CD8-positive, alpha-beta memory T cell (primary cell): Measurements from ENCODE around the gene AP3S1. TPM values are rescaled to one million over a fixed set of nuclear protein-coding genes. Genes with fewer than 3 reads are reported as not detected.

Experiments used
- CTCF ChIA-PET: fragments of 350-600 bp; sonication (Branson Sonifier 250); formaldehyde crosslinking; loops from one replicate; lab custom pipeline; 2021; ENCODE audit warnings: antibody characterized with exemption; lab: Charles Lee
- POLR2A ChIA-PET: fragments of 350-600 bp; sonication (Branson Sonifier 250); formaldehyde crosslinking; loops from one replicate; lab custom pipeline; 2021; ENCODE audit warnings: antibody characterized with exemption; lab: Charles Lee
- DNase-seq, 5 donors: peaks; one replicate each; pipeline versions ENCODE4 v3.0.0 to v3.0.0-alpha.2; 2020 to 2022; ENCODE audit warnings: mixed read lengths in 1 of 5
- H3K27ac ChIP-seq: one replicate; pipeline ENCODE4 v1.7.0; 2013; ENCODE audit warnings: low read depth, mild to moderate bottlenecking, low read length, moderate library complexity
- H3K27me3 ChIP-seq: 2 replicates; pipeline ENCODE4 v1.7.0; 2013; ENCODE audit warnings: low read length, mild to moderate bottlenecking; ENCODE audit not compliant: insufficient read depth, poor library complexity, severe bottlenecking
- H3K36me3 ChIP-seq: 2 replicates; pipeline ENCODE4 v1.7.0; 2013; ENCODE audit warnings: mild to moderate bottlenecking, low read length, moderate library complexity; ENCODE audit not compliant: insufficient read depth
- H3K4me1 ChIP-seq: 2 replicates; pipeline ENCODE4 v1.7.0; 2013; ENCODE audit warnings: mild to moderate bottlenecking, low read length, moderate library complexity; ENCODE audit not compliant: insufficient read depth
- H3K4me3 ChIP-seq: 2 replicates; pipeline ENCODE4 v1.7.0; 2013; ENCODE audit warnings: mild to moderate bottlenecking, low read length
- H3K9me3 ChIP-seq: 2 replicates; pipeline ENCODE4 v1.7.0; 2013; ENCODE audit warnings: mild to moderate bottlenecking, low read length
- H3K27ac Mint-ChIP-seq, 8 donors: one replicate each; pipeline ENCODE4 v1.8.0; 2020 to 2021; ENCODE audit warnings: mixed read lengths in 8 of 8, mild to moderate bottlenecking in 6 of 8, inconsistent platforms in 3 of 8, moderate library complexity in 3 of 8
- H3K27me3 Mint-ChIP-seq, 2 donors: one replicate each; pipeline ENCODE4 v1.8.0; 2020 to 2021; ENCODE audit warnings: mixed read lengths in 2 of 2, mild to moderate bottlenecking in 1 of 2, moderate library complexity in 1 of 2
- H3K36me3 Mint-ChIP-seq, 3 donors: one replicate each; pipeline ENCODE4 v1.8.0; 2020 to 2021; ENCODE audit warnings: mixed read lengths in 3 of 3, inconsistent platforms in 1 of 3, mild to moderate bottlenecking in 1 of 3
- H3K4me1 Mint-ChIP-seq, 3 donors: one replicate each; pipeline ENCODE4 v1.8.0; 2020 to 2021; ENCODE audit warnings: mixed read lengths in 3 of 3, inconsistent platforms in 1 of 3, mild to moderate bottlenecking in 1 of 3
- H3K4me3 Mint-ChIP-seq, 7 donors: one replicate each; pipeline ENCODE4 v1.8.0; 2020 to 2021; ENCODE audit warnings: mixed read lengths in 7 of 7, mild to moderate bottlenecking in 6 of 7, moderate library complexity in 4 of 7, inconsistent platforms in 2 of 7
- H3K9me3 Mint-ChIP-seq, 5 donors: one replicate each; pipeline ENCODE4 v1.8.0; 2020 to 2022; ENCODE audit warnings: mixed read lengths in 5 of 5, mild to moderate bottlenecking in 3 of 5, moderate library complexity in 2 of 5, inconsistent platforms in 1 of 5
- polyA plus RNA-seq: library from polyadenylated mRNA; unstranded; fragments of 300-500 nt; fragmentation: Illumina TruSeq; gene quantifications from one replicate; pipeline ENCODE4 v1.2.3, GENCODE V29; 2021
- total RNA-seq, 2 experiments: library from RNA; stranded (reverse); gene quantifications; one replicate each; pipeline ENCODE4 v1.2.3, GENCODE V29; 2021

AP3S1 gene
- total RNA-seq (10 to 100 TPM; 62.1 to 73.6 TPM), polyA plus RNA-seq (77.5 TPM)

DNA sequence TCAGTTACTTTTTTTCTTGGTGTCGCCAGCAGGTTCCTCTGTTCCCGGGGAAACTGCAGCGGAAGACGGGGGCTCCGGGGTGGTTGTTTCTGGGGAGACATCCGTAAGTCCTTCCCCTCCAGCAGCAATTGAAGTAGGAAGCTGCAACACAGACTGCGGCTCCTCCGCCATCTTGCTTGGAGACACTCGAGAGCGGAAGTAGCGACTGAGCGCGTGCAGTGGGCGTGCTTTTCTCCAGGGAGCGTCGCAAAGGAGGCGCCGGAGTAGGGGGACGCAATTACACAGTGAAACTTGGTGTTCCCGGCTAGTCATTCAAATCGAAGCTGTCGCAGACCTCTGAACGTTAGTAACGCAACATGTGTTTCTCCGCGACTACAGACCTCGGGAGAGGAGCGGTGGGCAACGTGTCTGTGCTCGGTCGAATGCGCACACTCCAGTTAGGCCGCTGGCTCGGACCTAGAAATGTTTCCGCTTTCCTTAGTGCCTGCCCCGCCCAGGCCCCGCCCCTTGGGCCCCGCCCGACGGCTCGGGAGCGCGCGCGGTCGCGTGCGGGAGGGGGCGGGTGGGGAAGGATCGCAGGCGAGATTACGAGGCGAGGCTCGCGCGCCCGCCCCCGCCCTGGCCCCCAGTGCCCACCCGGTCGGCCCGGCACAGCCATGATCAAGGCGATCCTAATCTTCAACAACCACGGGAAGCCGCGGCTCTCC lies at the start of gene AP3S1, which contains the start of gene ATG12:
TSS of gene AP3S1 (plus strand) at position 554 of the 707 bp plus-strand sequence. CDS start at position 657, 103 bp downstream.
TSS of gene ATG12 (minus strand) at position 184 of the 707 bp plus-strand sequence. CDS start at position 171, 13 bp downstream.
- peak within 1 kb of the TSS; percentile 97 to 100 (median 100) for H3K27ac Mint-ChIP-seq
- peaks cover 0 to 26% (median 0%) of the 10 kb centered on the region in 3 donors for H3K36me3 Mint-ChIP-seq
- Histone ChIP-seq H3K27ac (peak within 1 kb of the TSS; percentile 94), H3K4me1 (peaks cover 39% of the 10 kb centered on the region), H3K36me3 (peaks cover 12% of the 10 kb centered on the region), H3K27me3 (no peaks in the 10 kb centered on the region), H3K4me3 (peak within 1 kb of the TSS; percentile 95), H3K9me3 (no peaks in the 10 kb centered on the region)
- peak within 1 kb of the TSS; percentile 98 to 100 (median 99) for H3K4me3 Mint-ChIP-seq
- no peaks in the 10 kb centered on the region for H3K27me3 Mint-ChIP-seq
- peak; percentile 84 to 94 (median 92) for DNase-seq
- H3K9me3 Mint-ChIP-seq, result no peaks in the 10 kb centered on the region
- POLR2A ChIA-PET, result interaction anchor here (0.6 to 1.7 kb wide), 5 partner anchors 215 to 298 kb away, joined by 3 to 7 read pairs (median 3); partner anchors contain the start of genes COMMD10 and TMED7
- H3K4me1 Mint-ChIP-seq, result peaks cover 59 to 79% (median 70%) of the 10 kb centered on the region in 3 donors
- CTCF ChIA-PET, result interaction anchor here (0.8 to 1.7 kb wide), 2 partner anchors 10 to 216 kb away, joined by 3 to 4 read pairs; partner anchors contain the start of gene TMED7

DNA sequence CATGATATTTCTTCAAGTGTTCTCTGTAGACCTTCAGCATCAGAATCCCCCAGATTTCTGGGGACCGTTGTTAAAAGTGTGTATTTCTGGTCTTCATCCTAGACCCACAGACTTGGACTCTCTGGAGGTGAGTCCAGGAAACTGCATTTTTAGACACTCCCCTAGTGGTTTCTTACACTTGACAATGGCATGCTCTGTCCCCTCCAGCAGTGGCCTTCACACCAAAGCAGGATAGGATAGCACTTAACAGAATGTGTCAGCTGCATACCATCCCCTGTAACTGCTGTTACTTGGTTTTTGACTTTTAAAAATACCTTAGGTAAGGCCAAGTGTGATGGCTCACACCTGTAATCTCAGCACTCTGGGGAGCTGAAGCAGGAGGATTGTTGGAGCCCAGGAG lies 46.0 kb upstream of the AP3S1 start:
- no peaks in the 10 kb centered on the region for H3K9me3 ChIP-seq
- no peak overlapping the region for H3K4me3 ChIP-seq
- Mint-ChIP-seq H3K9me3 (no peaks in the 10 kb centered on the region), H3K4me3 (no peak overlapping the region), H3K27me3 (peaks cover 7 to 47% of the 10 kb centered on the region in 2 donors), H3K27ac (no peak overlapping the region), H3K4me1 (no peaks in the 10 kb centered on the region), H3K36me3 (no peaks in the 10 kb centered on the region)
- H3K4me1 ChIP-seq, result no peaks in the 10 kb centered on the region
- no peaks in the 10 kb centered on the region for H3K36me3 ChIP-seq
- ChIA-PET CTCF (no interaction called here), POLR2A (no interaction called here)
- DNase-seq, result no peak
- no peak overlapping the region for H3K27ac ChIP-seq
- H3K27me3 ChIP-seq, result no peaks in the 10 kb centered on the region

DNA sequence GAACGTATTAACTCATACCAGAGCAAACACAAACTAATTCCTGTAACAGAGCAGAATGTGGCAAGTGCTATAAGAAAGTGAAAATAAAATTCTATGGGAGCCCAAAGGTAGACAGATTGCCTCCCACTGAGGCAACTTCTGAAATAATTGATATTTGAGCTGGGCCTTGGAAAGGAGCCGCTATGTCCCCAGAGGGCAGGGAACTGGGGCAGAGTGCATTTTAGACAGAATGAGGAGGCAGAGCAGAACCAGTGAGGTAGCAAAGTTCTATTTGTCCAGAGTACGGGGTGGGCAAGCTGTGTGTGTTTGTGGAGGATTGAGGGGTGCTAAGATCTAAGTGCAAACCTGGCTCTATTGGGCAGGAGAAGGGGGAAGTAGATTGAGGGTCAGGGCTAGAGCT lies 45.1 kb upstream of the AP3S1 start:
- ChIA-PET POLR2A (no interaction called here), CTCF (interaction anchor here (0.8 kb wide), 1 partner anchor 15 kb away, joined by 4 read pairs; no protein-coding TSS in a partner anchor)
- peaks cover 7 to 41% of the 10 kb centered on the region in 2 donors for H3K27me3 Mint-ChIP-seq
- Histone ChIP-seq H3K4me3 (no peak overlapping the region), H3K27me3 (no peaks in the 10 kb centered on the region), H3K36me3 (no peaks in the 10 kb centered on the region), H3K4me1 (no peaks in the 10 kb centered on the region), H3K27ac (no peak overlapping the region), H3K9me3 (no peaks in the 10 kb centered on the region)
- no peaks in the 10 kb centered on the region for H3K36me3 Mint-ChIP-seq
- no peaks in the 10 kb centered on the region for H3K4me1 Mint-ChIP-seq
- DNase-seq, result no peak
- H3K9me3 Mint-ChIP-seq, result no peaks in the 10 kb centered on the region
- no peak overlapping the region for H3K4me3 Mint-ChIP-seq
- H3K27ac Mint-ChIP-seq, result no peak overlapping the region

DNA sequence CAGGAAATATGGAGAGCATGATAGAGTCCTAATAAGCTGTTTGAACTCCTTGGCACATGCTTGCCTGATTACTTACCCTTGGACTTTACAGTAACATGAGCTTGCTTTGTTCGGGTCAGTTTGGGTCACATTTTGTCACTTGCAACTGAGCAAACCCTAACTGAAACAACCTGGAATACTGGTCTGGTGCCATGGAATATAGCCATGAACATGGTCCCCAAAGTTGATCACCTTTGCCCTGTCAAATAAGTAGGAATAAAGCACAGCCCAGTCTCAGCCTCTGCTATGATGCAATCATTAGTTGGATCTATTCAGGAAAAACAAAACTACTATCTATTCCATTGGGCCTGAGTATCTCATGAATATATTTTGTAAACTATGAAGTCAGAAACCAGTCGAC lies 43.5 kb upstream of the AP3S1 start:
- Mint-ChIP-seq H3K27ac (no peak overlapping the region), H3K27me3 (peaks cover 4 to 27% of the 10 kb centered on the region in 2 donors), H3K4me3 (no peak overlapping the region), H3K4me1 (no peaks in the 10 kb centered on the region), H3K9me3 (no peaks in the 10 kb centered on the region), H3K36me3 (no peaks in the 10 kb centered on the region)
- CTCF ChIA-PET, result no interaction called here
- Histone ChIP-seq H3K36me3 (no peaks in the 10 kb centered on the region), H3K27ac (no peak overlapping the region), H3K4me1 (no peaks in the 10 kb centered on the region), H3K4me3 (no peak overlapping the region), H3K9me3 (no peaks in the 10 kb centered on the region), H3K27me3 (no peaks in the 10 kb centered on the region)
- POLR2A ChIA-PET, result no interaction called here
- DNase-seq, result no peak

DNA sequence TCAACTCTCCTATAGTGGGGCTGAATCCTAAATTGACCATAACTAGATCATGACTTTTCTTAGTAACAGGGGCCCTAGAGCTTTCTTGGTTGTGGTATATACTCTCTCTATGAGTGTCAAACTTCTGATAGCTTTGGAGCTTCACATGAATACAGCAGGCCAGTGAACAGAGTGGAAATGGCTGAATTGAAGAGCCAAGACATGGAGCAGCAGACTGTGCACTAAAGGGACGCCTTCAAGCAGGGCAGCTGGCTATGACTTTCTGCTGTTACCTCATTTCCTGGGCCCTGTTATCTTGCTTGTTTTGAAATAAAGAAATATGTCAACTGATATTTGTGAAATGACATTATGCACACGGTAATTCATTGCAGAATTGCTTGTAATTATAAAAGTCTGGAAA lies 41.6 kb upstream of the AP3S1 start:
- Mint-ChIP-seq H3K36me3 (no peaks in the 10 kb centered on the region), H3K4me3 (no peak overlapping the region), H3K4me1 (no peaks in the 10 kb centered on the region), H3K27ac (no peak overlapping the region), H3K9me3 (no peaks in the 10 kb centered on the region), H3K27me3 (peaks cover 4 to 26% of the 10 kb centered on the region in 2 donors)
- POLR2A ChIA-PET, result no interaction called here
- Histone ChIP-seq H3K27me3 (no peaks in the 10 kb centered on the region), H3K9me3 (no peaks in the 10 kb centered on the region), H3K4me1 (no peaks in the 10 kb centered on the region), H3K27ac (no peak overlapping the region), H3K4me3 (no peak overlapping the region), H3K36me3 (no peaks in the 10 kb centered on the region)
- CTCF ChIA-PET, result no interaction called here
- DNase-seq, result no peak

DNA sequence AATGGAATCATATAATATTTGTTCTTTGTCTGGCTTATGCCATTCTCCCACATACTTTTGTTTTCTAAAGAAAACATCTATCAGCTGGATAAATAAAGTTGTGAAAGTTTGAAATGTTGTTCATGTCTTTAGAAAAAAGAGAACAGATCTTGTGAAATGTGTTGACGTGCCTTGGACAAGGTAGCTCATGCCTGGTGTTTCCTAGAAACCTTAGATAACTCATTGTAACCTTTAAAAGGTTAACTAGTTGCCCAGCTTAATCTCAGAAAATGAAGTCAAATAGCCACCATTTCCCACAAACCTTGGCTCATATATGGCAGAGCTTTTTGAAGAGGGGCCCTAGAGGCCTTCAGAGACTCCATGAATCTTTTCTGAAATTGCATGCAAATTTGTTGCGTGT lies 40.6 kb upstream of the AP3S1 start:
- CTCF ChIA-PET, result no interaction called here
- peaks cover 4 to 26% of the 10 kb centered on the region in 2 donors for H3K27me3 Mint-ChIP-seq
- Histone ChIP-seq H3K4me3 (no peak overlapping the region), H3K27me3 (no peaks in the 10 kb centered on the region), H3K36me3 (no peaks in the 10 kb centered on the region), H3K4me1 (no peaks in the 10 kb centered on the region), H3K9me3 (no peaks in the 10 kb centered on the region), H3K27ac (no peak overlapping the region)
- POLR2A ChIA-PET, result no interaction called here
- no peaks in the 10 kb centered on the region for H3K4me1 Mint-ChIP-seq
- no peaks in the 10 kb centered on the region for H3K36me3 Mint-ChIP-seq
- no peak for DNase-seq
- H3K4me3 Mint-ChIP-seq, result no peak overlapping the region
- H3K27ac Mint-ChIP-seq, result no peak overlapping the region
- no peaks in the 10 kb centered on the region for H3K9me3 Mint-ChIP-seq

DNA sequence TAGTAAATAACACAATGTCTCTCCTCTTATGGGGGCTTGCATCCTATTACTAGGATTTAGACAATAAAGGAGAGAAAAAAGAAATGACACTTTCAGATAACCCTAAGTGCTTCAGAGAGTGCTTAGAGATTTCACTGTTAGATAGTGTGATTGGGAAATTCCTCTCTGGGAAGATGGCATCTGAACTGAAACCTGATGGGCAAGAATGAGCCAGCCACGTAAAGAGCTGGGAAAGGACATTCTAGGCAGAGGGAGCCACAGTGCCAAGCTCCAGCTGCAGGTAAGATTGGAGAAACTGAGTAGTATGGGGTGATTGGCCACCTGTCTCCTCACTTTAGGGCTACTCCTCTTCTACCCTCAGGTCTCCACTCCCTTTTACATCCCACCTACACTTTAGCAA lies 39.8 kb upstream of the AP3S1 start:
- H3K27me3 ChIP-seq, result no peaks in the 10 kb centered on the region
- H3K36me3 Mint-ChIP-seq, result no peaks in the 10 kb centered on the region
- no peaks in the 10 kb centered on the region for H3K9me3 Mint-ChIP-seq
- no peaks in the 10 kb centered on the region for H3K4me1 ChIP-seq
- DNase-seq, result no peak
- H3K4me3 ChIP-seq, result no peak overlapping the region
- no peaks in the 10 kb centered on the region for H3K9me3 ChIP-seq
- ChIA-PET POLR2A (no interaction called here), CTCF (no interaction called here)
- H3K4me3 Mint-ChIP-seq, result no peak overlapping the region
- H3K27ac ChIP-seq, result no peak overlapping the region
- H3K27ac Mint-ChIP-seq, result no peak overlapping the region
- peaks cover 6 to 26% of the 10 kb centered on the region in 2 donors for H3K27me3 Mint-ChIP-seq
- no peaks in the 10 kb centered on the region for H3K36me3 ChIP-seq
- H3K4me1 Mint-ChIP-seq, result peaks cover 0 to 3% (median 0%) of the 10 kb centered on the region in 3 donors

DNA sequence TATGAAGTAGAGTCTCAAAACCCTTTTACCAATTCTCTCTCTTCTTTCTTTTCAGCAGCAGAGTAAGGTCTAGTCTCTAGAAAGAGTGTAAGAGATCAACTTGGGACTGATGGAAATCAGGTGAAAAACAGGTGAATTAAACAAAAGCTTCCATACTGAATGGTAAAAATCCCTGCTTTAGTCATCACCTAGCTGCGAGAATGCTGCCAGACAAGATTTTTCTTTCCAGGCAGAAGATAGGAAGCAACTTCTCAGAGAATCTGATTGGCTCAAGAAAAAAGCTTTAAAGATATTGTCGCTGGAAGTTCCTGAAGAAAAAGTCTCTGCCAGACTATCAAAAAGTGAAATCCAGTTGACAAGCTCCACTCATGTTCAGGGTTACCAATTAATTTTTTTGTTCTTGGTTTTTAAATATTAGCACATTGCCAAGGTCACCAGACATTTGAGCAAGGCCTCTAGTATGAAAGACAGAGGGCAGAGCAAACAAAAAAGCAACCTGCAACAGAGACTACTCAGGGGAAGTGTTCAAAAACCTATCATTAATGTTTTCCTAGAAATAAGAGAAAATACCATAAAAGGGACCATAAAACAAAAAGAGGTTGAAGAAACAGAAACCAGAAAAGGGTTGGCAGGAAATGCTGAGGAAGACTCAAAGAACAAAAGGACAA lies 34.6 kb upstream of the AP3S1 start:
- Mint-ChIP-seq H3K27ac (peak overlapping the region in 1 of 8 donors; percentile 7), H3K9me3 (no peaks in the 10 kb centered on the region), H3K4me1 (peaks cover 0 to 10% (median 0%) of the 10 kb centered on the region in 3 donors), H3K27me3 (peaks cover 2 to 22% of the 10 kb centered on the region in 2 donors), H3K4me3 (no peak overlapping the region), H3K36me3 (no peaks in the 10 kb centered on the region)
- Histone ChIP-seq H3K27ac (no peak overlapping the region), H3K4me3 (no peak overlapping the region), H3K9me3 (no peaks in the 10 kb centered on the region), H3K36me3 (no peaks in the 10 kb centered on the region), H3K27me3 (peaks cover 1% of the 10 kb centered on the region), H3K4me1 (no peaks in the 10 kb centered on the region)
- no peak for DNase-seq
- CTCF ChIA-PET, result no interaction called here
- POLR2A ChIA-PET, result interaction anchor here (0.6 kb wide), 1 partner anchor 34 kb away, joined by 4 read pairs; no protein-coding TSS in a partner anchor
